ENCODE results near the gene MIF4GD.
"Not testable (repeated sequence)": the region's sequence is repeated elsewhere in the genome, so short reads cannot be mapped to it uniquely, and the experiment has no call there.

The MIF4GD gene

DNA sequence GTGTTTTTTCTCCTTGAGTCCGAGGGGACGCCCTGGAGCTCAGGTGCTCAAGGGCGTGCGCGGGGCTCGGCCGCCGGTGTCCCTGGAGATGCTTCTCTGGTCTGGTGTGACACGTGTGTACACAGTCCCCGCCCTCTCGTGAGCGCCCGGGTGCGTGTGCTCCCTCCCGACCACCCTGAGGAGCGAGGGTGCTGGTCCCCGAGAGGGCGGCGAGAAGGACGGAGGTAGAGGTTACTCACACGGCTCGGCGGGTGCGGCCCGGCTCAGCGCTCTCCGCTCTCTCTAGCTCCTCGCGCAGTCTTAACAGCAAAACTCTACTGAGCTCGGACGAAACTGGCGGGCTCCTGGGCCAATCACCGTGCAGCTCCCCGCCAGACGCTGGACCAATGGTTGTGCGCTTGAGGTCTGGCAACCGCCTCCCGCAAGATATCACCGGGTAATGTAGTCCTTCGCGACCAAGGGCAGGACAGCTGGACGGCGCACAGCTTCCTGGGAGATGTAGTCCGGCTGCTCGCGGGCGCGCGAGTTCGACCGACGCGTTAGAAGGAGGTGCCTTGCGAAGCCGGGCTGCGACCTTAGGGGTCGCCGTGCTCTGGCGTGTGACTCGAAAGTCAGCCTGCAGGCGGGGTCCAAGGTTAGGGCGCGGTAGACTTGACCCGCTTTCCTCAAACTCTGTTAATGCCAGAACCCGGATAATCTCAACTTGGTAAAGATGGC, 18.2 kb upstream of the MIF4GD start, which contains the start of gene SLC25A19:
Gene SLC25A19, minus strand, starts transcription at position 319 of the 717 bp plus-strand sequence. CDS start 2,669 bp downstream, outside the sequence.
- Histone ChIP-seq H3K4me3 (peak within 1 kb of the TSS; percentile 43 to 87 (median 80)), H3K27ac (peak within 1 kb of the TSS; percentile 77 to 98 (median 93))

DNA sequence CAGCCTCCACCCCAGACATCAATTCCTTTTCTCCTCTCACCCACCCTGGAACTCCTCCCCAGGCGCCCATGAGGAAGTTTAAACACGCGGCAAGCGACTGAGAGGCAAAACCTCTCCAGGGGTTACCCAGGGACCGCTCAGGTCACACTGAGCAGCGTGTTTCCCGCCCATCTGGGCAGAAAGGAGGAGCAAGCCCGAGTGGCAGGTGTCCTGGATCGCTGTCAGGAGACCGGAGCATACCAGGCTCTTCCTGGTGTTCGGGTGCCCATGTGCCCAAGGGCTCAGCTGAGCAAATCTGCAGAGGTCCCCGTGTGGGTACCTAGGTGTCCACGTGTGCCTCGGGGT, 17.7 kb upstream of the MIF4GD start:
- Histone ChIP-seq H3K4me3 (peak overlapping the region; percentile 43 to 87 (median 80)), H3K27ac (peak overlapping the region; percentile 8 to 98 (median 91))

DNA sequence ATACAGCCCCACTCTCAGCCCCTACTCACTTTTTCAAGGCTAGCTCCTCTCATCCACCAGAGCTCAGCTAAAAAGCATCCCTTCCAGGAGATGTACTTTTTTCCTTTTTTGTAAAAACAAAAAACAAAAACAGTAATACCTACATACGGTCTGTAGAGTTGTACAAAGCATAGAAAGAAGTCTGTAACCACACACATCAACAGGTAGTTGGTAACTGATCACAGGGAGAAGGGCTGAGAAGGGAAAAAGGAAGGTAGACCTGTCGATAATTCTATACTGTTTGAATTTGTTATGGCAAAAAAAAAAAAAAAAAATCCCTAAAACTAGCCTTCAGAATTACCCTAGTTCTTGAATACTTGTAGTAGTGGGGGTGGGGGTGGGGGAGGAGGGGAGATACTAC, 17.3 kb upstream of the MIF4GD start:
- H3K27ac ChIP-seq: peak overlapping the region in 13 of 21 experiments; percentile 36 to 98 (median 93)
- peak overlapping the region; percentile 43 to 87 (median 80) for H3K4me3 ChIP-seq

DNA sequence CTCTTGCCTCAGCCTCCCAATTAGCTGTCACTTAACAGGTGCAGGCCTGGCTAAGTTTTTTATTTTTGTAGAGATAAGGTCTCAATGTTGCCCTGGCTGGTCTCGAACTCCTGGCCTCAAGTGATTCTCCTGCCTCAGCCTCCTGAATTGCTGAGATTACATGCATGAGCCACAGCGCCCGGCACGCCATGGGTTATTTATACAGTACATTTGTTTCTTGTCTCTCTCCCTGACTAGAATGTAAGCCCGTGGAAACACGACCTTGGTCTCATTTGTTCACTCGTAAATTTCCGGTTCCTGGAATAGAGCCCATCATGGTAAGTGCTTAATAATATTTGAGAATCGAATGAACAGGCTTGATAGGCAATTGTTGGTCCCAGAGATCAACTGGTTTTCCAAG, 16.2 kb upstream of the MIF4GD start:
- H3K4me3 ChIP-seq: no peak overlapping the region

DNA sequence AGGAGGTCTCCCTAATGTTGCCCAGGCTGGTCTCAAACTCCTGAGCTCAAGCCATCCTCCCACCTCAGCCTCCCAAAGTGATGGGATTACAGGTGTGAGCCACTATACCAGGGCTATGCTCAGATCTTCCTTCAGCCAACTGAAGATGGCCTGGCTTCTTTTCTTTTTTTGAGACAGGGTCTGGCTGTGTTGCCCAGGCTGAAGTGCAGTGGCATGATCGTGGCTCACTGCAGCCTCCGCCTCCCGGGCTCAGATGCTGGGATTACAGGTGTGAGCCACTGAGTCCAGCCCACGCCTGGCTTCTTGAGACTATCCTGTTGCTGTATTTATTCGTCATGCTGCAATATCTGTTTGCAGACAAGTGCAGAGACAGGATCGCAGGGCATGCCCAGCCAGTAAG, 14.1 kb upstream of the MIF4GD start:
- no peak overlapping the region for H3K4me3 ChIP-seq

More for the DNA sequence above, 16.2 kb upstream of the MIF4GD start:
- no peak overlapping the region for H3K27ac ChIP-seq

DNA sequence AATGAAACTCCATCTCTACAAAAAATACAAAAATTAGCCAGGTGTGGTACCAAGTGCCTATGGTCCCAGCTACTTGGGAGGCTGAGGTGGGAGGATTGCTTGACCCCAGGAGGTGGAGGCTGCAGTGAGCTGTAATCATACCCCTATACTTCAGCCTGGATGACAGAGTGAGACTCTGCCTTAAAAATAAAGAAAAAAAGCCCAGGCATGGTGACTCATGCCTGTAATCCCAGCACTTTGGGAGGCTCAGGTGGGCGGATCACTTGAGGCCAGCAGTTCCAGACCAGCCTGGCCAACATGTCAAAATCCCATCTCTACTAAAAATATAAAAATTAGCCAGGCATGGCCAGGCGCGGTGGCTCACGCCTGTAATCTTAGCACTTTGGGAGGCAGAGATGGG, 9.2 kb upstream of the MIF4GD start:
- not testable (repeated sequence) for H3K27ac ChIP-seq, H3K4me3 ChIP-seq

More for the DNA sequence above, 14.1 kb upstream of the MIF4GD start:
- no peak overlapping the region for H3K27ac ChIP-seq

DNA sequence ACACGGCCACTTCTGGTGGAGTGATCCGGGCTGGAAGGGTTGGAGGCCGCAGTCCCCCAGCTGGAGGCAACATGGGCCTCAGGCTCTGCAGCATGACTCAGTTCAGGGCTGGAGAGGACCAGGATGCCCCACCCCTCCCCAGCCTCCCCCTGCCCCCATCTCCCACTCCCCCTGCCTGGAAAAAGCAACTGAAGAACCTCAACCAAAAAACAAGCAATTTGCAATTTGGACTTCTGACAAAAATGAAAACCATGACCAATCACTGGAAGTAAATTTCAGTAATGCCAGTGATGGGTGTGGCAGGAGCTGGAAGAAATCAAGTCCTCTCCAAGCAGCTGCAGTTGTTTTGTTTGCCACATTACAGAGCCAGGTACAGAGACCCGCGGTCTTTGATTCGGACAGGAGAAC, 6.6 kb upstream of the MIF4GD start:
- peak overlapping the region in 3 of 21 experiments; percentile 6 to 49 (median 24) for H3K27ac ChIP-seq
- H3K4me3 ChIP-seq: no peak overlapping the region

DNA sequence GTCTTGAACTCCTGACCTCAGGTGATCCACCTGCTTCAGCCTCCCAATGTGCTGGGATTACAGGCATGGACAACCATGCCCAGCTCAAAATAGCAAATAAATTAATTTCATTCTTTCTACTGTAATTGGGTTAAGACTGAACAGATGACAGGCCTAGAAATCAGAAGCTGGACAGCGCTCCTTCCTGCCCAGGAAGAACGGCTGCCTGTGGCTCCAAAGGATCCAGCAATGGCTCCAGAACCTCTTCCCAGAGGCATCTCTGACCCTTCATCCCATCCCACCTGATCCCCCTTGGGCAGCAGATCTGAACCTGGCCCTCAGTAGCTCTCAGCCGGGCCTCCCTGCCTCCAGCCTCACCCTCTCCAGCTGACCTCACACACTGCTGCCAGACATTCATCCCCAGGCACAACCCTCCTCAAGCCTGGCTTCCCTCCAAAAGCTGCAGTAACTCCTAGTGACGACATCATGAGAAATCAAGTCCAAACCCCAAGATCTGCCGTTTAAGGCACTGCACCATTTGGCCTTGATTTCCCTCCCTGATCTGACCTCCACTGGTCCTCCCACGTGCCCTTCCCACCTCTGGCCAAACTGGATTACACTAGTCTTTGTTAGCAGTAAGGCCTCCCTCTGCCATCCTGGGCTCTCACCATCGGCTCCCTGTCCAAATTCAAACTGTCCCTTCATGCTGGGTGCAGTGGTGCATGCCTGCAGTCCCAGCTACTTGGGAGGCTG, 3.1 kb upstream of the MIF4GD start:
- H3K4me3 ChIP-seq: no peak overlapping the region
- no peak overlapping the region for H3K27ac ChIP-seq

DNA sequence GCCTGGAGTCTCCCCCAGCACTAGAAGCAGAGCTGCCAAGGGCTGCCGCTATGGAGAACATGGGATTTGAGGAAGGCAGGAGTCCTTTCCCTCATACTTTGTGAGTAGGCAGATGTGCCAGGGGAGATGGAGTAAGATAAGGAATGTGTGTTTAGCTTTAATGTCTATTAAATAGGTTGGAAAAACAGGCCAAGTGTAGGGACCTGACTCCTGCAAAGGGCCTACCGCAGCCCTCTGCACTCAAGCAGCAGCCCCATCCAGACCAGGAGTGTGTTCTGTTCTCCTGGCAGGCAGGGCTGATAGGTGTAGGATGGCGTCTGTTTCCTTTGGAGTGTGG, 1.8 kb upstream of the MIF4GD start:
- H3K27ac ChIP-seq: peak overlapping the region in 4 of 21 experiments; percentile 2 to 96 (median 90)
- H3K4me3 ChIP-seq: no peak overlapping the region

DNA sequence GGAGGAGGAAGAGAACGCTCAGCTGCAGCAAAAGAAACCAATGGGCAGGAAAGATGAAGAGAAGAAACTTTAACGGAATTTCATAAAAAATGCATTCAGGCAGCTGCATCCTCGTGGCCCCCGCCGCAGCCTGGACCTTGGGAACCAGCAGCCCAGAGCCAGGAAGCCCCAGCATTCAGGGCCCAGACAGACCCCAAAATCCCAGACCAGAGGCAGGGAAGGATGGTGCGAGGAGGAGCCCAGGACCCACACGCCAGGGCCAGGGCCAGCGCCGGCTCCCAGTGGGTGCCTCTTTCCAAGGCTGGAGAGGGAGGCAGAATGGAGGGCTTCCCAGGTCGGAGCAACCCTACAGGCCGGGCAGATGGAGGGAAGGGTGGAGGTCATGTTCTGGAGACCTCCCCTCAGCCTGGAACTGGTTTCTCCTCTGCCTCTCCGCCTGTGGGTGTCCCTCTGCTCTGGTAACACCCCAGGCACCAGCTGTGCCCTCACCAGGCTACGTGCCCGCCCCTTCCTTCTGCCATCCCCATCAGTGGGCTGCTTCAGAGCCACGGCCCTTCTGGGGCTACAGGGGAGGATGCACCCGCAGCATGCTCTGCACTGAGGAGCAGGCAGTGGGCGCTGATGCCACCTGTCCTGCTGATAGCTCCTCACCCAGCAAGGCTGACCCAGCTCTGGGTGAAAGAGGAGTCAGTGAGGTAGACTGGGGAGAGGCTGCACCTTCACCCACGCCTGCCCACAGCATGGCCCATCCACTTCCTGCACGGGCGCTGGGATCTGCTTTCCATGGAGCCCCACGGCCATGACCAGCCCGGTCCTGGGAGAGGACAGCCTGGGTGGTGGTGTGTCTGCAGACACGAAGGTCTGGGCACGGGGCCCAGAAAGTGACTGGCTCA, 1.2 kb upstream of the MIF4GD start:
- H3K27ac ChIP-seq: peak overlapping the region in 19 of 21 experiments; percentile 2 to 97 (median 87)

DNA sequence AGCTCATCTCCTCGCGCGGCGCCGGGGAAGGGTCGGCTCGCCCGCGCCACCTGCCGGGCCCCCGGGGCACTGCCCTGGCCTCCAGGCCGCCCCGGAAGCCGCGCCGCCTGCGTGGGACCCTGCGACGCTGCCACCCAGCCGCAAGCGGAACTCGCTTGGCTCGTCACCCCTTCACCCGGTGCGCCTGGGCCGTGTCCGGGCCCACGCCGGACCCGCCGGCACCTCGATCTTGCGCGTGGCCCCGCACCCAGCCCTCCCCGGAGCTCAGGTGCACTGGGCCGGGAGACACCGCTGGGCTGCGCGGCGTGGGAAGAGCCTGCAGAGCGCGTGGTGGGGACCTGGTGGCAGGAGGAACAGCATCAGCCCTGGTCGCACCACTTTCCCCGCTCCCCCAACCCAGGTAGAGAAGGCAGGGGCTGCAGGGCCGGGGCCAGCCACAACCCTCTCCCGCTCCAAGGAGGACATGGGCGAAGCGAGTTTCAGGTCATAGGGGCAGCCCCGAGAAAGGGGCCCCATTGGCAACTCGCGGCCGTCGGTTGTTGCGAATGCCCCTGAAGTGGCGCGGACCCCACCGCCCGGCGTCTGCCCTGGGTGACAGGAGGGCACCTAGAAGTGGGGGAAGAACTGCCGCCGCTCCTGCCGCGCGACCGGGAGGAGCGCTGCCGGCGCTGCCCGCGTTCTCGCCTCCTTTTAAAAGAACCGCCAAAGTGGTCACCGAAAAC, 363 bp upstream of the MIF4GD start:
- Histone ChIP-seq H3K4me3 (peak overlapping the region; percentile 67 to 95 (median 84)), H3K27ac (peak overlapping the region in 20 of 21 experiments; percentile 53 to 97 (median 87))

More for the DNA sequence above, 1.2 kb upstream of the MIF4GD start:
- peak overlapping the region; percentile 67 to 95 (median 84) for H3K4me3 ChIP-seq

DNA sequence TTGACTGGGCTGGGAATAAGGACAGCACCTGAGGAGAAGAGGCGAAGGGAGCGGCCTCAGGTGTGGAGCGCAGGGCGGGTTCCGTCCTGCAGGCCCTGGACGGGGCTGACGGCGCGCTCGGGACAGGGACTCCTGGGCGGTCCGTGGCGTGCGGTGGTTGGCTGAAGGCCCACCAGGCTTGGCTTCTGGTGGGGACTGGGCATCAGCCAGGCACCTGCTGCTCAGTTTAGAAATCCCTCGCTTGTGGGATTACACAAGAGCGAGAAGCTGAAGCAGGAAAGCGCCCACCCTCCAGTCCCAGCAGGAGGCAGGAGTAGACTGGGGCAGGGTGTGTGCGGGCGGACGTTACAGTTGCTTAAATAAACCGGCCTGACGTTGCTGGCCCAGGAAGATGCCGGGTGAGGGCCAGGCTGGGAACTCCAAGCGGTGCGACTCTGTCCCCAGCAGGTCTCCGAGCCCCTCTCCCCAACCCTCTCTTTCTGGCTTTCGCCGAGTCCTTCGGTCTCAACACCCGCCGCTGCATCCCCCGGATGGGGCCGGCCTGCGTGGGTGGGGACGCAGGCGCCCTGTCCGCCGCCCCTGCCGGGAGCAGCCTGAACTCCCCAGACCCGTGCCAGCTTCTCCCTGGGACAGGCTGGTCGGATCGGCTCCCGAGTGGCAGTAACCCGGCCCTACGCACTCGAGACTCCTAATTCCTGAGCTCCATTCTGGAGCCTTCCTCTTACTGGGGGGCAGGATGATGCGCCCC, 639 bp downstream of the MIF4GD start:
- peak overlapping the region; percentile 67 to 97 (median 93) for H3K27ac ChIP-seq
- peak overlapping the region; percentile 67 to 95 (median 84) for H3K4me3 ChIP-seq

DNA sequence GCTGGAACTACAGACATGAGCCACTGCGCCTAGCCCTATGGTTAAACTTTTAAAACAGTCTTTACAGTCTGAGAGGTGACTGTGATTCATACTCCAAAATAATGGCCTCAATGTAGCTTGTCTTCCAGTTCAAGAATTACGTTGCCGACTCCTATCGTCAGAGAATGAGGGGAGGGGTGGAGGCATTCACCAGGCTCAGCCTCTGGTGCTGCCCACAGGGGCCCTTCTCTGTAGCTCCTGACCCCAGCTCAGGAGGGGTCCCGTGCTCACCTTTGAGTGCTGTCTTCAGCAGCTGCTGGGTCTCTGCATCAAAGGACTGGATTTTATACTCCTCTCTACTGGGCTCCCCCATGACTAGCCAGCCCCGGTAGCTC, 1.2 kb downstream of the MIF4GD start:
- Histone ChIP-seq H3K4me3 (peak overlapping the region; percentile 67 to 95 (median 84)), H3K27ac (peak overlapping the region; percentile 67 to 97 (median 93))

DNA sequence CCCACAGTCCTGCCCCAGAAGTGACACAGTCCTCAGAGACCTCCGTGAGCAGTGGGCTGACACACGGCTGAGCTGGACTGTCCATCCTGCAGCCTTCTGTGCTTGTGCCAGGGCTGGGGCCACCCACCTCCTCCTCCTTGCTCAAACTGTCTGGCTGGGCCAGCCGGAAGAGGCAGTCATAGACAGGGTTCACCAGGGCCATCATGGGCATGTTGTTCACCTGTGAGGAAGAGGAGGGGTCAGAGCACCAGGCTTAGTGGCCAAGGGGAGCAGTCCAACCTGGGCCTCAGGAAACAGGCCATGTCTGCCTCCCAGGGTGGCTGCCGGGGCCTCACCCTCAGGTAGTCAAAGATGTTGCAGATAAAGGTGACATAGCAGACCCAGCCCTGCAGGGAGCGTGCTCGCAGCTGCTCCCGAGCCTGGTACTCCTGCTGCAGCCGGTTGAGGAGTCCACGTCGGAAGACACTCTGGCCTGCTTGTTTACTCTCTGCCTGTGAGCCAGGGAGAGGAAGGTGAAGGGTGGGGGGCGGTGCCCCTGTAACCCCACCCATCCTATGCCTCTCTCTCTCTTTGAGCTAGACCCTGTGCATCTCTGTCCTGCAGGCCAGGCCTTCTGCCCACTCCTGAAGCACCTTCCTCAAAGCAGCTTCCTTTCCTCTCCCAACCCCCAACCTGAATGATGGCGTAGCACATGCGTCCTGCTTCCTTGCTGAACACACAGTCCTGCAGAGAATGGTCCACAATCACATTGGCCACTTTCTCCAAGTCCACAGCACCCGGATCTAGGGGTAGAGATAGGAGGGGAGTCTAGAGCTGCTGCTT, 3.4 kb downstream of the MIF4GD start:
- Histone ChIP-seq H3K4me3 (no peak overlapping the region), H3K27ac (peak overlapping the region in 7 of 21 experiments; percentile 5 to 61 (median 34))

DNA sequence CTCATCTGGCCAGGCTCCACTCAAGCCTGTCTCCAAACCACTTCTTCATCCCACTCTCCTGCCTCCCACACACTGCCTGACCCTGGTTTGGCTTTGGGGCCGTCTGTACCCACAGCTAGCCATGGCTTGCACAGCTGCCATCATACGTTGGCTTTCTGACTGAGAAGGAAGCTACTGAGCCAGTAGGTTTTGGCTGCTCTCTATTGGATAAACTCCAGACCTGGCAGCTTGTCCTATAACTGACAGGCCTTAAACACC, 3.9 kb downstream of the MIF4GD start:
- Histone ChIP-seq H3K4me3 (no peak overlapping the region), H3K27ac (peak overlapping the region in 7 of 21 experiments; percentile 5 to 61 (median 34))

DNA sequence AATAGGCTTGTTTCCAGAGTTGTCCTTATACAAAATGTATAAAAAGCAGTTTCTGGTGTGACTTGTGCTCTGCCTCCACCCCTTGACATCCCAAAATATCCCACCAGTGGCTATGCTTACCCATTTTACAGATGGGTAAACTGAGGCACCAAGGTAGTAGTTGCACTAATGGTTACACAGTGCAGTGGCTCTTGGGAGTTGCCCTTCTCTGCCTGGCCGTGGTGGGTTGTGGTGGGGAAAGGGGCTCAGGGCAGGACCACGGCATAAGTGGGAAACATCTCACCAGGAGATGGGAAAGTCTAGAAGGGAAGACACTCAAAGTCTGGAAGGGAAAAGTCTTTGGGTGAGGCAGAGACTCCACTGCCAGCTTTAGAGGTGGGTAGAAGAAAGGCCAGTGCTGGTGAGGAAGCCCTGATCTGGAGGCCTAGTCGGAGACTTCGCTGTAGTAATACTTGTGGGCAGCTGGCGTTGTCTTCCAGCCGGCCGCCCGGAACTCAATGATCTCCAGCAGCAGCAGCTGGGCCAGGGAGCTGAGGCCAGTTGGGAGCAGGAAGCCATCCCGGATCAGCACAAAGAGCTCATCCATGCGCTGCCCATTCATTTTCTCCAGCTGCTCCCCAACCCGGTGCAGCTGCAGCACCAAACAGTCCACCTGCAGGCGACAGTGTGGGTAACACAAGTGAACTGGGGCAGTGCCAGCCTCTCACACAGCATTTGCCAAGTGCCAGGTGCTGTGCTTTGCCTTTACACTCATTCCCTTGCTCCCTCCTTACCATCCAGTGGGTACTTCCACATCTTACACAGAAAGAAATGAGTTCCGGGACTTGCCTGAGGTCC, 4.5 kb downstream of the MIF4GD start:
- Histone ChIP-seq H3K27ac (peak overlapping the region in 1 of 21 experiments; percentile 61), H3K4me3 (no peak overlapping the region)
